Lower leg skin (tissue), 3 donors: Measurements from ENCODE around the gene NR5A2.

Experiments
- POLR2A ChIP-seq, 2 donors: fragments of 450-650 bp; IDR thresholded peaks; one replicate each; pipeline ENCODE4 v1.6.1; 2016 to 2017; ENCODE audit warnings: antibody characterized with exemption in 2 of 2, mild to moderate bottlenecking in 1 of 2, moderate library complexity in 1 of 2
- TF ChIP-seq, protein P1 (sequence below), 3 donors: fragments of 450-650 bp; IDR thresholded peaks; one replicate each; pipeline ENCODE4 v1.5.1; 2016; ENCODE audit warnings: antibody characterized with exemption in 3 of 3, mild to moderate bottlenecking in 3 of 3, moderate library complexity in 2 of 3

DNA sequence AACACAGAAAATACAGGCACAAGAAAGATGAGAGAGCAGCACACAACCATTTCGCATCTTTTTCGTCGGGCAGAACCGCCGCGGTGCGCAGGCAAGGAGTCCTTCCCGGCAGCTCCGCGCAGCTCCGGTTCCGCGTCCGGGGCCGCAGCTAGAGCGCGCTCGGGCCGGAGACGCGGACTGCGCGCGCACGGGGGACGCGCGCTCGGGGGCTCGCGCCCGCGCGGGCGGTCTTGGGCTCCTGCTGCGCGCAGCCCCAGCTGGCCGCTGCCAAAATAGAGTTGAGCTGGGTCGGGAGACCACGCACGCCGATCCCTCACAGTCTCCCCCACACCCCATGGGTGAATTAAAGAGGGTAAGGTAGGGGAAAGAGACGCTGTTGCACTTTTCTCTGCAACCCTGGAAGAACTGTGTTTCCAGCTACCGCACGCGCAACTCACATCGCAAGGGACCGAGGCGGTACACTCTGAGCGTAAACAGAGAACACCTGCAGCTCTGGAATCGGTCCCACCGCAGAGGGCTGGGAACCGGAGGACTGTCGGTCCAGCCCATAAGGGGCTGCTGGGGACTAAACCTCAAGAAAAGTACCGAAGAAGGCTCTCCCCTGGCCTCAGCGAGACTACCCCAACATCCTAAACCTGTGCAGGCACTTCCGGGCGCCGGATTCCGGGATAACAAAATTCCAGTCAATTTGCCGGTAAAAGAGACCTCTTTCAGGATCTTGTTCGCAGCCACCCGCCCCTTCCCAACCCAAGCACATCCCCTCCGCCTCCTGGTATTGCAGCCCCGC lies 1.7 kb downstream of the NR5A2 start:
- TF ChIP-seq POLR2A (IDR thresholded peaks at IDR 0.05), result no peak
- TF ChIP-seq, protein P1, sequence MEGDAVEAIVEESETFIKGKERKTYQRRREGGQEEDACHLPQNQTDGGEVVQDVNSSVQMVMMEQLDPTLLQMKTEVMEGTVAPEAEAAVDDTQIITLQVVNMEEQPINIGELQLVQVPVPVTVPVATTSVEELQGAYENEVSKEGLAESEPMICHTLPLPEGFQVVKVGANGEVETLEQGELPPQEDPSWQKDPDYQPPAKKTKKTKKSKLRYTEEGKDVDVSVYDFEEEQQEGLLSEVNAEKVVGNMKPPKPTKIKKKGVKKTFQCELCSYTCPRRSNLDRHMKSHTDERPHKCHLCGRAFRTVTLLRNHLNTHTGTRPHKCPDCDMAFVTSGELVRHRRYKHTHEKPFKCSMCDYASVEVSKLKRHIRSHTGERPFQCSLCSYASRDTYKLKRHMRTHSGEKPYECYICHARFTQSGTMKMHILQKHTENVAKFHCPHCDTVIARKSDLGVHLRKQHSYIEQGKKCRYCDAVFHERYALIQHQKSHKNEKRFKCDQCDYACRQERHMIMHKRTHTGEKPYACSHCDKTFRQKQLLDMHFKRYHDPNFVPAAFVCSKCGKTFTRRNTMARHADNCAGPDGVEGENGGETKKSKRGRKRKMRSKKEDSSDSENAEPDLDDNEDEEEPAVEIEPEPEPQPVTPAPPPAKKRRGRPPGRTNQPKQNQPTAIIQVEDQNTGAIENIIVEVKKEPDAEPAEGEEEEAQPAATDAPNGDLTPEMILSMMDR (IDR thresholded peaks at IDR 0.05), result no peak
